ENCODE measurements around the gene AHRR. TPM values are rescaled to one million over a fixed set of nuclear protein-coding genes. Genes with fewer than 3 reads are reported as not detected.

The AHRR gene
- total RNA-seq, 1 experiment from 2014 or later: 1.9 TPM

DNA sequence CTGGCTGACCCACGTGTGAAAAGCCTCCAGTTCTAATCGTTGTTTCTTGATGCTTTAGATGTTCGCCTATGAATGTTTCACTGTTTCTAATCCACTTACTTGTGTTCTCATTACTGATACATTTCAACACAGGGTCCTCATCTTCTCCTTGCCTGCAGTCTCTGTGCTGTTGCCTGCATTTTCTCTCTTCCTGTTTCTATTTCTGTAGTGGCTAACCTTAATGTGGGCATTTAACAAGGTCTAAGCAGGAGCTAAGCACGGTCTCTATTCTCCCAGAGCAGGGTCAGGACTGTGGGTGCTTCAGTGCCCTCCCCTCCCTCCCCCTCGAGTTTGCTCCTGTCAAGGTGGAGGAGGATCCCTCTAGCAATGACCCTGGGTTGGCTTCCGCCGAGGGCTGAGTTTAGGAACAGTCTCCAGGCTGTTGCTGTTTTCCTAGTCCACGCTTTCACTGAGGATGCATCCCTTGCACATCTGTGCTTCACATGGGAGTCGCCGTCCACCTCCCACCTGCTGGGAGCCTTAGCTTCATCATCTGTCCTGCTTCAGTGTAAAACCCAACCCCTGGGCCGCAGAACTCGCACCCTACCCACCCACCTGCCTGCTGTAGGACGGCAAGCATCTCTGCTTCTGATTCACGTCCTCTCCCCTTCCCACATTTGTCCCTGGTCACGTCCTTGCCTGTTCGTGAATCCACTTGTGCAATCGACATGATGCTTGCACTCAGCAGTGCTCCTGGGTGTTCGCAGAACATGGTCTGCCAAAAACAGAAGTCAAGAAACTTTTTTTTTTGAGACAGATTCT, 119.1 kb downstream of the AHRR start:
- no peak for DNase-seq
- Histone ChIP-seq H2AFZ (ENCODE audit: low read length) (no peak overlapping the region), H3K9me3 (ENCODE audit: low read length) (no peaks in the 10 kb centered on the region), H3K4me3 (ENCODE audit: low read length) (no peak overlapping the region), H4K20me1 (ENCODE audit: low read length) (no peaks in the 10 kb centered on the region), H3K9me2 (replicated peaks; ENCODE audit: low read length) (no peaks in the 10 kb centered on the region), H3K27ac (ENCODE audit: low read length) (no peak overlapping the region), H3F3A (ENCODE audit: low read length, unreplicated experiment) (no peaks in the 10 kb centered on the region), H3K4me1 (ENCODE audit: insufficient read depth, low read length) (peaks cover 12% of the 10 kb centered on the region), H3K27me3 (ENCODE audit: low read length) (no peaks in the 10 kb centered on the region), H3K36me3 (ENCODE audit: low read depth, low read length) (no peaks in the 10 kb centered on the region), H3K9ac (ENCODE audit: low read length) (no peak overlapping the region), H3K4me2 (ENCODE audit: low read length) (no peak overlapping the region), H3K79me2 (ENCODE audit: low read length) (peaks cover 37% of the 10 kb centered on the region)
- no TSS peak for BruUV-seq (replicated peaks)
- POLR2A ChIA-PET (ENCODE audit: unreplicated experiment): no interaction called here
- no peak for ATAC-seq
- TF ChIP-seq EZH2phosphoT487 (IDR thresholded peaks at IDR 0.05; ENCODE audit: borderline replicate concordance, low read length): no peak
- TF ChIP-seq, protein P1, sequence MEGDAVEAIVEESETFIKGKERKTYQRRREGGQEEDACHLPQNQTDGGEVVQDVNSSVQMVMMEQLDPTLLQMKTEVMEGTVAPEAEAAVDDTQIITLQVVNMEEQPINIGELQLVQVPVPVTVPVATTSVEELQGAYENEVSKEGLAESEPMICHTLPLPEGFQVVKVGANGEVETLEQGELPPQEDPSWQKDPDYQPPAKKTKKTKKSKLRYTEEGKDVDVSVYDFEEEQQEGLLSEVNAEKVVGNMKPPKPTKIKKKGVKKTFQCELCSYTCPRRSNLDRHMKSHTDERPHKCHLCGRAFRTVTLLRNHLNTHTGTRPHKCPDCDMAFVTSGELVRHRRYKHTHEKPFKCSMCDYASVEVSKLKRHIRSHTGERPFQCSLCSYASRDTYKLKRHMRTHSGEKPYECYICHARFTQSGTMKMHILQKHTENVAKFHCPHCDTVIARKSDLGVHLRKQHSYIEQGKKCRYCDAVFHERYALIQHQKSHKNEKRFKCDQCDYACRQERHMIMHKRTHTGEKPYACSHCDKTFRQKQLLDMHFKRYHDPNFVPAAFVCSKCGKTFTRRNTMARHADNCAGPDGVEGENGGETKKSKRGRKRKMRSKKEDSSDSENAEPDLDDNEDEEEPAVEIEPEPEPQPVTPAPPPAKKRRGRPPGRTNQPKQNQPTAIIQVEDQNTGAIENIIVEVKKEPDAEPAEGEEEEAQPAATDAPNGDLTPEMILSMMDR (conservative IDR thresholded peaks at IDR 0.05; ENCODE audit: low read depth, low read length): no peak
- TF ChIP-seq EZH2 (IDR thresholded peaks at IDR 0.05; ENCODE audit: low read length, unreplicated experiment): no peak
- intact Hi-C loops (cut with micrococcal nuclease): loop anchor here (10.0 kb wide), 1 partner anchor 174 kb away; the partner anchor contains the start of gene CEP72
- CTCF ChIA-PET: no interaction called here

DNA sequence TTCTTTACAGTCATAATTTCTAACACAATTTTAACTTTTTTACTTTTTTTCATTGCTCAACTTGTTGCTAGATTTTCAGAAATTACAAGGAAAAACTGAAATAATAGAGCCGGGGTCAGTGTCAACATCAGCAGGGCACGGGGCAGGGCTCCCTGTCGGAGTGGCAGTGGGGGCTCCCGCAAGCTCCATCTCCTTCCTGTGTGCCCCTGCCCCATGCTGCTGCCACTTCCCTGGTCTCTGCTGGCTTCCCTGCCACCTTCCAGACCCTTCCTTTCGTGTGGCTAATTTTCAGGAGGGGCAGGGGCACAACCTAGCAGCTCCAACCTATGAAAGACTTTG, 120.5 kb downstream of the AHRR start:
- no TSS peak for BruUV-seq (replicated peaks)
- CTCF ChIA-PET: no interaction called here
- POLR2A ChIA-PET (ENCODE audit: unreplicated experiment): no interaction called here
- ATAC-seq (no peak), DNase-seq (no peak)
- H2AFZ ChIP-seq (ENCODE audit: low read length): no peak overlapping the region
- H3F3A ChIP-seq (ENCODE audit: low read length, unreplicated experiment): no peaks in the 10 kb centered on the region
- no peaks in the 10 kb centered on the region for H3K9me3 ChIP-seq (ENCODE audit: low read length)
- H3K79me2 ChIP-seq (ENCODE audit: low read length): peaks cover 45% of the 10 kb centered on the region
- H3K9me2 ChIP-seq (replicated peaks; ENCODE audit: low read length): no peaks in the 10 kb centered on the region
- intact Hi-C loops (cut with micrococcal nuclease): loop anchor here (10.0 kb wide), 1 partner anchor 173 kb away; the partner anchor contains the start of gene CEP72
- H3K9ac ChIP-seq (ENCODE audit: low read length): peak overlapping the region; percentile 96
- H3K4me1 ChIP-seq (ENCODE audit: insufficient read depth, low read length): peaks cover 18% of the 10 kb centered on the region
- H3K36me3 ChIP-seq (ENCODE audit: low read depth, low read length): peaks cover 8% of the 10 kb centered on the region; the same call in 1 of the 2 replicates
- TF ChIP-seq EZH2phosphoT487 (IDR thresholded peaks at IDR 0.05; ENCODE audit: borderline replicate concordance, low read length): no peak
- TF ChIP-seq, protein P1 (conservative IDR thresholded peaks at IDR 0.05; ENCODE audit: low read depth, low read length): no peak
- no peak for TF ChIP-seq EZH2 (IDR thresholded peaks at IDR 0.05; ENCODE audit: low read length, unreplicated experiment)
- H3K4me2 ChIP-seq (ENCODE audit: low read length): peak overlapping the region; percentile 97
- no peaks in the 10 kb centered on the region for H3K27me3 ChIP-seq (ENCODE audit: low read length)
- peak overlapping the region; percentile 94 for H3K4me3 ChIP-seq (ENCODE audit: low read length)
- H3K27ac ChIP-seq (ENCODE audit: low read length): no peak overlapping the region
- H4K20me1 ChIP-seq (ENCODE audit: low read length): no peaks in the 10 kb centered on the region
